Activated T-helper 2 cell treated with anti-CD3 and anti-CD28 coated beads, Interferon-gamma antibody, Interleukin-2, Interleukin-4, amounts not matched to agents 10 μg/mL and 5 μg/mL and 100 μg/mL, durations not matched to agents 14 hours and 24 hours and 36 hours (primary cell): Measurements from ENCODE around the gene GUCY1A2. TPM values are rescaled to one million over a fixed set of nuclear protein-coding genes. Genes with fewer than 3 reads are reported as not detected.

Experiments used
- DNase-seq: peaks from one replicate; pipeline ENCODE4 v3.0.0; 2021; ENCODE audit warnings: low spot score
- H3K27ac Mint-ChIP-seq: one replicate; pipeline ENCODE4 v1.8.0; 2021; ENCODE audit warnings: mixed read lengths
- H3K27me3 Mint-ChIP-seq: one replicate; pipeline ENCODE4 v1.8.0; 2021; ENCODE audit warnings: low read depth, mixed read lengths
- H3K36me3 Mint-ChIP-seq: one replicate; pipeline ENCODE4 v1.8.0; 2021; ENCODE audit warnings: low read depth, mixed read lengths
- H3K4me1 Mint-ChIP-seq: one replicate; pipeline ENCODE4 v1.8.0; 2021; ENCODE audit warnings: low read depth, mixed read lengths
- H3K4me3 Mint-ChIP-seq: one replicate; pipeline ENCODE4 v1.8.0; 2021; ENCODE audit warnings: low read depth, mild to moderate bottlenecking, moderate library complexity, mixed read lengths
- H3K9me3 Mint-ChIP-seq: one replicate; pipeline ENCODE4 v1.8.0; 2021; ENCODE audit warnings: mixed read lengths
- intact Hi-C: fragments of 100-400 bp; cut with micrococcal nuclease; formaldehyde crosslinking; loops from one replicate; pipeline ENCODE4 v1.15.1; 2023
- total RNA-seq: library from RNA; stranded (reverse); gene quantifications from 2 replicates; pipeline ENCODE4 v1.2.3, GENCODE V29; 2022

GUCY1A2 gene
- total RNA-seq, 1 donor from 2014 or later: 0.02 TPM

GRCh38 chr11:106728859-106729258 lies 289.4 kb downstream of the GUCY1A2 start:
- DNase-seq: no peak
- Mint-ChIP-seq H3K4me1 (no peaks in the 10 kb centered on the region), H3K9me3 (peaks cover 11% of the 10 kb centered on the region), H3K4me3 (no peak overlapping the region), H3K27me3 (no peaks in the 10 kb centered on the region), H3K27ac (no peak overlapping the region), H3K36me3 (no peaks in the 10 kb centered on the region)
- intact Hi-C loops: no loop called here

GRCh38 chr11:106728379-106728778 lies 289.9 kb downstream of the GUCY1A2 start:
- H3K4me3 Mint-ChIP-seq: no peak overlapping the region
- no peak for DNase-seq
- intact Hi-C loops: no loop called here
- no peaks in the 10 kb centered on the region for H3K4me1 Mint-ChIP-seq
- no peaks in the 10 kb centered on the region for H3K27me3 Mint-ChIP-seq
- H3K9me3 Mint-ChIP-seq: peaks cover 11% of the 10 kb centered on the region
- no peak overlapping the region for H3K27ac Mint-ChIP-seq
- no peaks in the 10 kb centered on the region for H3K36me3 Mint-ChIP-seq

- no peak for DNase-seq
- Mint-ChIP-seq H3K4me3 (no peak overlapping the region), H3K27ac (no peak overlapping the region), H3K27me3 (no peaks in the 10 kb centered on the region), H3K9me3 (peaks cover 11% of the 10 kb centered on the region), H3K4me1 (no peaks in the 10 kb centered on the region), H3K36me3 (no peaks in the 10 kb centered on the region)
- intact Hi-C loops: no loop called here
Observed at GRCh38 chr11:106727256-106727655, 291.0 kb downstream of the GUCY1A2 start.

- Mint-ChIP-seq H3K27ac (no peak overlapping the region), H3K36me3 (no peaks in the 10 kb centered on the region), H3K4me1 (no peaks in the 10 kb centered on the region), H3K9me3 (no peaks in the 10 kb centered on the region), H3K4me3 (no peak overlapping the region), H3K27me3 (no peaks in the 10 kb centered on the region)
- no peak for DNase-seq
- intact Hi-C loops: no loop called here
Observed at GRCh38 chr11:106724293-106724892, 293.9 kb downstream of the GUCY1A2 start.

GRCh38 chr11:106723071-106723470 lies 295.2 kb downstream of the GUCY1A2 start:
- Mint-ChIP-seq H3K27me3 (no peaks in the 10 kb centered on the region), H3K36me3 (no peaks in the 10 kb centered on the region), H3K27ac (no peak overlapping the region), H3K4me1 (no peaks in the 10 kb centered on the region), H3K4me3 (no peak overlapping the region), H3K9me3 (no peaks in the 10 kb centered on the region)
- intact Hi-C loops: no loop called here
- DNase-seq: no peak

- Mint-ChIP-seq H3K27me3 (no peaks in the 10 kb centered on the region), H3K27ac (no peak overlapping the region), H3K9me3 (no peaks in the 10 kb centered on the region), H3K4me3 (no peak overlapping the region), H3K36me3 (no peaks in the 10 kb centered on the region), H3K4me1 (no peaks in the 10 kb centered on the region)
- intact Hi-C loops: no loop called here
- DNase-seq: no peak
Observed at GRCh38 chr11:106717222-106717621, 301.1 kb downstream of the GUCY1A2 start.

GRCh38 chr11:106714199-106714598 lies 304.1 kb downstream of the GUCY1A2 start:
- intact Hi-C loops: no loop called here
- Mint-ChIP-seq H3K27ac (no peak overlapping the region), H3K36me3 (no peaks in the 10 kb centered on the region), H3K4me1 (no peaks in the 10 kb centered on the region), H3K9me3 (no peaks in the 10 kb centered on the region), H3K27me3 (no peaks in the 10 kb centered on the region), H3K4me3 (no peak overlapping the region)
- no peak for DNase-seq

GRCh38 chr11:106708348-106708747 lies 309.9 kb downstream of the GUCY1A2 start:
- Mint-ChIP-seq H3K4me3 (no peak overlapping the region), H3K9me3 (no peaks in the 10 kb centered on the region), H3K36me3 (no peaks in the 10 kb centered on the region), H3K27me3 (no peaks in the 10 kb centered on the region), H3K4me1 (no peaks in the 10 kb centered on the region), H3K27ac (no peak overlapping the region)
- DNase-seq: no peak
- intact Hi-C loops: no loop called here

- Mint-ChIP-seq H3K4me3 (no peak overlapping the region), H3K27me3 (no peaks in the 10 kb centered on the region), H3K9me3 (peaks cover 3% of the 10 kb centered on the region), H3K36me3 (no peaks in the 10 kb centered on the region), H3K27ac (no peak overlapping the region), H3K4me1 (no peaks in the 10 kb centered on the region)
- intact Hi-C loops: no loop called here
- DNase-seq: no peak
Observed at GRCh38 chr11:106706355-106706754, 311.9 kb downstream of the GUCY1A2 start.

GRCh38 chr11:106702805-106703204 lies 315.5 kb downstream of the GUCY1A2 start:
- H3K4me1 Mint-ChIP-seq: no peaks in the 10 kb centered on the region
- intact Hi-C loops: no loop called here
- no peak overlapping the region for H3K4me3 Mint-ChIP-seq
- H3K27me3 Mint-ChIP-seq: no peaks in the 10 kb centered on the region
- DNase-seq: no peak
- no peaks in the 10 kb centered on the region for H3K36me3 Mint-ChIP-seq
- H3K27ac Mint-ChIP-seq: no peak overlapping the region
- H3K9me3 Mint-ChIP-seq: peaks cover 3% of the 10 kb centered on the region

GRCh38 chr11:106697058-106697457 lies 321.2 kb downstream of the GUCY1A2 start:
- Mint-ChIP-seq H3K36me3 (no peaks in the 10 kb centered on the region), H3K27me3 (no peaks in the 10 kb centered on the region)

GRCh38 chr11:106695506-106695905 lies 322.8 kb downstream of the GUCY1A2 start:
- H3K27me3 Mint-ChIP-seq: no peaks in the 10 kb centered on the region
- no peak for DNase-seq
- H3K27ac Mint-ChIP-seq: no peak overlapping the region
- H3K9me3 Mint-ChIP-seq: peaks cover under 1% of the 10 kb centered on the region
- intact Hi-C loops: no loop called here
- H3K4me3 Mint-ChIP-seq: no peak overlapping the region
- H3K4me1 Mint-ChIP-seq: no peaks in the 10 kb centered on the region
- H3K36me3 Mint-ChIP-seq: no peaks in the 10 kb centered on the region

More at GRCh38 chr11:106697058-106697457, 321.2 kb downstream of the GUCY1A2 start:
- Mint-ChIP-seq H3K9me3 (no peaks in the 10 kb centered on the region), H3K4me1 (no peaks in the 10 kb centered on the region), H3K27ac (no peak overlapping the region), H3K4me3 (no peak overlapping the region)
- intact Hi-C loops: no loop called here
- no peak for DNase-seq

- Mint-ChIP-seq H3K9me3 (peaks cover 5% of the 10 kb centered on the region), H3K27ac (no peak overlapping the region), H3K4me3 (no peak overlapping the region), H3K4me1 (no peaks in the 10 kb centered on the region), H3K36me3 (no peaks in the 10 kb centered on the region), H3K27me3 (no peaks in the 10 kb centered on the region)
- intact Hi-C loops: no loop called here
- no peak for DNase-seq
Observed at GRCh38 chr11:106694501-106694900, 323.8 kb downstream of the GUCY1A2 start.
